ENCODE data around the gene RBM20.

RBM20 gene

GRCh38 chr10:110881247-110881646 lies 237.1 kb downstream of the RBM20 start:
- no peak for DNase-seq

DNA sequence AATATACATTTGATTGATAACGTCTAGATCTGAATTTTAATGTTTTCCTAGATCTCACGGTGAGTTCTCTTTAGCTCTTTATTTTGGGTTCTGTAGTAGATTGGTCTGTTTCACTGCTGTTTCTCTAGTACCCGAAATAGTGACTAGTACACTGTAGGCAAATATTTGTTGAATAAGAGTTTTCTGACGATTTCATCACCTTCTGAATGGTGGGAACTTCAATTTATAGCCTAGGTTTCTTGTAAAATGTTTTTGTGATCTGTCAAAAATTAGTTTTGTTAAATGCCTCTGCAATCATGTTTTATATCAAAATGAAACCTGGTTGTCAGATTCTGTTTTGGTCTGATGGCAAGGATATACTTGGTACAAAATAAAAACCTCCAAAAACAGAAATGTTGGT lies 237.8 kb downstream of the RBM20 start:
- no peak for DNase-seq

DNA sequence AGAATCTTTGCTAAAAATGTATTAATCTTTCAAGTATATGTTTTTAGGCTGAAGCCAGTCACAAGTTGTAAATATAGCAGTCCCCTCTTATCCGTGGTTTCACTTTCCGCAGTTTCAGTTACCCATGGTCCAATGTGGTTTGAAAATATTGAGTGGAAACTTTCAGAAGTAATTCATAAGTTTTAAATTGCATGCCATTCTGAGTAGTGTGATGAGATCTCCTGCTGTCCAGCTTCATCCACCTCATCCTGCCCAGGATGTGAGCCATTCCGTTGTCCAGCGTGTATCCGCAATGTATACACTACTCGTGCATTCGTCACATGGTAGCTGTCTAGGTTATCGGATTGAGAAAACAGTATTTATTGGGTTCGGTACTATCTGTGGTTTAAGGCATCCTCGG lies 239.8 kb downstream of the RBM20 start:
- no peak for DNase-seq

- DNase-seq: no peak
Observed at GRCh38 chr10:110885932-110886674, 242.0 kb downstream of the RBM20 start.

DNA sequence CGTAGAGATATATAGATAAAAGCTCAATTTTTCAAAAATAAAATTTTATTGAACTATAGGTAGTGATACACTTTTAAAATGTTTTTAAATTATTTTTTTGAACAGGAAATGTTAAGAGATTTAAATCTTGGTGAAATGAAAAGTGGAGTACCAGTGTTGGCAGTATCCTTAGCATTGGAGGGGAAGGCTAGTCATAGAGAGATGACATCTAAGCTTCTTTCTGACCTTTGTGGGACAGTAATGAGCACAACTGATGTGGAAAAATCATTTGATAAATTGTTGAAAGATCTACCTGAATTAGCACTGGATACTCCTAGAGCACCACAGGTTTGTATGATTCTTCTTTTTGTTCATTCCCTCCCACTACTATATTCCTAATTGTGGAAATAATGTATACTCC lies 243.4 kb downstream of the RBM20 start:
- DNase-seq: no peak
